GM19324 (cell line): ENCODE data around the gene CD300LB.
"Not testable (repeated sequence)": the region's sequence is repeated elsewhere in the genome, so short reads cannot be mapped to it uniquely, and the experiment has no call there.

Source experiments
- ATAC-seq: cut with Tn5 transposase; IDR thresholded peaks from one replicate; pipeline ENCODE4 v1.9.1; 2021; ENCODE audit warnings: mild to moderate bottlenecking, moderate library complexity; ENCODE audit not compliant: unreplicated experiment, low FRiP score

CD300LB gene

GRCh38 chr17:74502861-74503260, 28.4 kb downstream of the CD300LB start:
- no peak for ATAC-seq

GRCh38 chr17:74499992-74500391, 31.3 kb downstream of the CD300LB start:
- ATAC-seq: no peak

GRCh38 chr17:74497471-74497870, 33.8 kb downstream of the CD300LB start:
- ATAC-seq: no peak

GRCh38 chr17:74493331-74493833, 37.9 kb downstream of the CD300LB start:
- ATAC-seq: no peak

- ATAC-seq: no peak
These were observed 39.6 kb downstream of the CD300LB start for GRCh38 chr17:74491626-74492025.

GRCh38 chr17:74490716-74491115, 40.6 kb downstream of the CD300LB start:
- no peak for ATAC-seq

GRCh38 chr17:74488276-74488675, 43.0 kb downstream of the CD300LB start:
- ATAC-seq: not testable (repeated sequence)

GRCh38 chr17:74485841-74486240, 45.4 kb downstream of the CD300LB start:
- ATAC-seq: no peak

GRCh38 chr17:74485022-74485743, 46.1 kb downstream of the CD300LB start:
- ATAC-seq: no peak

GRCh38 chr17:74484066-74484465, 47.2 kb downstream of the CD300LB start:
- no peak for ATAC-seq

- no peak for ATAC-seq
These were observed 49.7 kb downstream of the CD300LB start for GRCh38 chr17:74481621-74482020.

GRCh38 chr17:74480290-74480689, 51.0 kb downstream of the CD300LB start:
- ATAC-seq: no peak

GRCh38 chr17:74478420-74479100, 52.7 kb downstream of the CD300LB start:
- ATAC-seq: peak; percentile 52

- ATAC-seq: no peak
These were observed 53.9 kb downstream of the CD300LB start for GRCh38 chr17:74477411-74477810.

GRCh38 chr17:74475189-74475588, 56.1 kb downstream of the CD300LB start:
- ATAC-seq: no peak

- no peak for ATAC-seq
These were observed 57.1 kb downstream of the CD300LB start for GRCh38 chr17:74474043-74474792.

- no peak for ATAC-seq
These were observed 58.0 kb downstream of the CD300LB start for GRCh38 chr17:74473294-74473693.

- ATAC-seq: no peak
These were observed 58.4 kb downstream of the CD300LB start for GRCh38 chr17:74472890-74473289.

- no peak for ATAC-seq
These were observed 59.9 kb downstream of the CD300LB start for GRCh38 chr17:74471341-74471740.
